Measurements from ENCODE around the gene TAF1B. TPM values are rescaled to one million over a fixed set of nuclear protein-coding genes. Genes with fewer than 3 reads are reported as not detected.

TAF1B gene
- total and polyA plus RNA-seq, 2 donors (not counting 3 experiments of a cell fraction or from before 2014, with no cell fraction given), result 6.3 to 29.4 TPM

GRCh38 chr2:9937968-9938367, 94.7 kb downstream of the TAF1B start:
- CTCF ChIA-PET, result no interaction called here
- H3K27me3 ChIP-seq (ENCODE audit: control insufficient read depth in 2 of 2, insufficient read depth in 2 of 2, low read length in 2 of 2), result no peaks in the 10 kb centered on the region

More at GRCh38 chr2:9937968-9938367, 94.7 kb downstream of the TAF1B start:
- Histone ChIP-seq H3K36me3 (ENCODE audit: control insufficient read depth in 2 of 2, extremely low read depth in 1 of 2, insufficient read depth in 2 of 2, low read length in 2 of 2) (peaks cover 0 to 5% of the 10 kb centered on the region in 2 experiments), H3K9me1 (replicated peaks; ENCODE audit: control insufficient read depth, extremely low read depth, insufficient read depth, low read length) (no peaks in the 10 kb centered on the region), H3K79me2 (ENCODE audit: control insufficient read depth, insufficient read depth, low read length) (no peaks in the 10 kb centered on the region), H3K9ac (replicated peaks; ENCODE audit: extremely low read depth, insufficient read depth, low read length) (no peak overlapping the region), H3K4me3 (replicated peaks in 1 of 3; ENCODE audit: insufficient read depth in 1 of 3, low read depth in 1 of 3, low read length in 3 of 3) (no peak overlapping the region), H3K27ac (ENCODE audit: insufficient read depth, low read depth, low read length) (no peak overlapping the region), H4K20me1 (replicated peaks; ENCODE audit: control insufficient read depth, extremely low read depth, insufficient read depth, low read length) (no peaks in the 10 kb centered on the region), H3K4me1 (ENCODE audit: control insufficient read depth, extremely low read depth, insufficient read depth, low read length) (no peaks in the 10 kb centered on the region), H3K4me2 (ENCODE audit: insufficient read depth, low read length) (no peak overlapping the region), H2AFZ (ENCODE audit: low read depth, low read length) (no peak overlapping the region), H3K9me3 (replicated peaks; ENCODE audit: control insufficient read depth, insufficient read depth, low read length) (no peaks in the 10 kb centered on the region)
- DNase-seq (ENCODE audit: low read depth, low spot score) (no peak), FAIRE-seq (no peak)
- TF ChIP-seq GATA2 (IDR thresholded peaks at IDR 0.05; ENCODE audit: insufficient read depth, insufficient read length, low read depth, low read length) (no peak), POLR2AphosphoS5 (IDR thresholded peaks at IDR 0.05; ENCODE audit: insufficient read depth, low read depth, low read length) (no peak), FOS (IDR thresholded peaks at IDR 0.05; ENCODE audit: borderline replicate concordance, insufficient read depth, low read length) (no peak), EZH2 (IDR thresholded peaks at IDR 0.05; ENCODE audit: borderline replicate concordance, low read depth, low read length, severe bottlenecking) (no peak), POLR2A (IDR thresholded peaks at IDR 0.05; ENCODE audit: low read depth, low read length) (no peak), JUN (IDR thresholded peaks at IDR 0.05; ENCODE audit: borderline replicate concordance, insufficient read depth, insufficient read length, low read depth) (no peak), MYC (IDR thresholded peaks at IDR 0.05; ENCODE audit: low read depth, low read length) (no peak)
- TF ChIP-seq, protein P1, sequence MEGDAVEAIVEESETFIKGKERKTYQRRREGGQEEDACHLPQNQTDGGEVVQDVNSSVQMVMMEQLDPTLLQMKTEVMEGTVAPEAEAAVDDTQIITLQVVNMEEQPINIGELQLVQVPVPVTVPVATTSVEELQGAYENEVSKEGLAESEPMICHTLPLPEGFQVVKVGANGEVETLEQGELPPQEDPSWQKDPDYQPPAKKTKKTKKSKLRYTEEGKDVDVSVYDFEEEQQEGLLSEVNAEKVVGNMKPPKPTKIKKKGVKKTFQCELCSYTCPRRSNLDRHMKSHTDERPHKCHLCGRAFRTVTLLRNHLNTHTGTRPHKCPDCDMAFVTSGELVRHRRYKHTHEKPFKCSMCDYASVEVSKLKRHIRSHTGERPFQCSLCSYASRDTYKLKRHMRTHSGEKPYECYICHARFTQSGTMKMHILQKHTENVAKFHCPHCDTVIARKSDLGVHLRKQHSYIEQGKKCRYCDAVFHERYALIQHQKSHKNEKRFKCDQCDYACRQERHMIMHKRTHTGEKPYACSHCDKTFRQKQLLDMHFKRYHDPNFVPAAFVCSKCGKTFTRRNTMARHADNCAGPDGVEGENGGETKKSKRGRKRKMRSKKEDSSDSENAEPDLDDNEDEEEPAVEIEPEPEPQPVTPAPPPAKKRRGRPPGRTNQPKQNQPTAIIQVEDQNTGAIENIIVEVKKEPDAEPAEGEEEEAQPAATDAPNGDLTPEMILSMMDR (IDR thresholded peaks at IDR 0.05; ENCODE audit: extremely low read depth in 1 of 2, insufficient read depth in 1 of 2, low read depth in 1 of 2, low read length in 2 of 2), result no peak
- TF ChIP-seq, protein P2, sequence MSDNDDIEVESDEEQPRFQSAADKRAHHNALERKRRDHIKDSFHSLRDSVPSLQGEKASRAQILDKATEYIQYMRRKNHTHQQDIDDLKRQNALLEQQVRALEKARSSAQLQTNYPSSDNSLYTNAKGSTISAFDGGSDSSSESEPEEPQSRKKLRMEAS (IDR thresholded peaks at IDR 0.05; ENCODE audit: insufficient read depth, insufficient read length), result no peak
- dilution Hi-C loops (cut with MboI; ENCODE audit: extremely low pct_ligation_motif_present, low sequenced_read_pairs) (no loop called here), intact Hi-C loops (cut with micrococcal nuclease) (no loop called here)
- BruUV-seq (replicated peaks), result no TSS peak
- POLR2A ChIA-PET, result no interaction called here

All from endothelial cell of umbilical vein (primary cell).